GM12878 (cell line): ENCODE results near the gene SLC9A8. TPM values are rescaled to one million over a fixed set of nuclear protein-coding genes. Genes with fewer than 3 reads are reported as not detected.

Source experiments
- ATAC-seq: fragments of 200-7000 bp; cut with Tn5 transposase; 3 replicates; pipeline ENCODE4 v1.9.1; 2020; ENCODE audit warnings: mild to moderate bottlenecking, moderate library complexity
- BruUV-seq: library from RNA; stranded (reverse); fragments of 400-500 nt; replicated peaks from 2 replicates; lab custom pipeline; 2021; lab: Mats Ljungman, UMichigan
- CTCF ChIA-PET: fragments of 300-600 bp; sonication (Branson Sonifier 250); formaldehyde crosslinking; extraction: SDS; loops from one replicate; lab custom pipeline; 2021; ENCODE audit warnings: inconsistent platforms; lab: Yijun Ruan, JAX
- POLR2A ChIA-PET: fragments of 350-600 bp; formaldehyde crosslinking; extraction: SDS; loops from one replicate; lab custom pipeline; 2021; ENCODE audit warnings: inconsistent platforms; lab: Charles Lee
- RAD21 ChIA-PET: fragments of 300-600 bp; sonication (Branson Sonifier 250); formaldehyde crosslinking; loops from one replicate; lab custom pipeline; 2023; ENCODE audit warnings: antibody characterized with exemption; ENCODE audit not compliant: unreplicated experiment; lab: Charles Lee
- SMC1A ChIA-PET: fragments of 300-600 bp; sonication (Branson Sonifier 250); formaldehyde crosslinking; loops from one replicate; lab custom pipeline; 2023; ENCODE audit not compliant: unreplicated experiment, uncharacterized antibody; lab: Charles Lee
- DNase-seq: peaks from one replicate; pipeline ENCODE4 v3.0.0-alpha.2; 2011; ENCODE audit warnings: low read depth, low spot score
- FAIRE-seq: peaks from 3 replicates; lab custom pipeline; 2011; peaks lifted over from hg19 to GRCh38; lab: Jason Lieb, UNC
- H2AFZ ChIP-seq: 2 replicates; pipeline ENCODE4 v1.6.0; 2011; ENCODE audit warnings: low read depth, low read length, control low read depth; ENCODE audit not compliant: control insufficient read depth
- H3K27ac ChIP-seq: 2 replicates; pipeline ENCODE4 v1.5.1; 2011; ENCODE audit warnings: control low read depth; ENCODE audit not compliant: control insufficient read depth, insufficient read depth
- H3K27me3 ChIP-seq, 2 experiments: replicated peaks in 1 of 2; 2 replicates each; pipeline versions ENCODE4 v1.6.0 to v1.6.1; 2011; ENCODE audit warnings: low read length in 1 of 2; ENCODE audit not compliant: control insufficient read depth in 2 of 2, insufficient read depth in 2 of 2
- H3K36me3 ChIP-seq, 2 experiments: 2 replicates each; pipeline ENCODE4 v1.5.1; 2011; ENCODE audit warnings: low read length in 1 of 2; ENCODE audit not compliant: control insufficient read depth in 2 of 2, insufficient read depth in 2 of 2
- H3K4me1 ChIP-seq: 2 replicates; pipeline ENCODE4 v1.6.1; 2011; ENCODE audit warnings: mild to moderate bottlenecking, low read length, moderate library complexity, mixed read lengths; ENCODE audit not compliant: control insufficient read depth, insufficient read depth
- H3K4me2 ChIP-seq: 2 replicates; pipeline ENCODE4 v1.6.0; 2011; ENCODE audit warnings: control low read depth; ENCODE audit not compliant: control insufficient read depth, insufficient read depth
- H3K4me3 ChIP-seq: fragments of 200-600 bp; sonication (generic); 2 replicates; pipeline ENCODE4 v1.5.1; 2016
- H3K79me2 ChIP-seq: 2 replicates; pipeline ENCODE4 v1.6.0; 2011; ENCODE audit warnings: low read length; ENCODE audit not compliant: control insufficient read depth, insufficient read depth
- H3K9ac ChIP-seq: 2 replicates; pipeline ENCODE4 v1.8.0; 2011; ENCODE audit warnings: low read length, control low read depth, mixed read lengths; ENCODE audit not compliant: control insufficient read depth, insufficient read depth
- H3K9me3 ChIP-seq: replicated peaks from 3 replicates; pipeline ENCODE4 v1.5.1; 2011; ENCODE audit warnings: mild to moderate bottlenecking, low read length; ENCODE audit not compliant: control insufficient read depth, insufficient read depth
- H4K20me1 ChIP-seq: 2 replicates; pipeline ENCODE4 v1.6.0; 2011; ENCODE audit not compliant: control insufficient read depth, insufficient read depth
- ESRRA ChIP-seq: IDR thresholded peaks from 2 replicates; pipeline ENCODE4 v1.6.1; 2012; ENCODE audit warnings: mild to moderate bottlenecking, low read length, improper control_type of control experiment
- MEF2B ChIP-seq: fragments of 450-650 bp; IDR thresholded peaks from 2 replicates; pipeline ENCODE4 v1.6.1; 2018; ENCODE audit warnings: mild to moderate bottlenecking, moderate library complexity; ENCODE audit not compliant: partially characterized antibody, poor library complexity, severe bottlenecking
- MTA3 ChIP-seq: IDR thresholded peaks from 2 replicates; pipeline ENCODE4 v1.6.1; 2012; ENCODE audit warnings: low read length, inconsistent platforms, borderline replicate concordance
- MYB ChIP-seq: fragments of 150-350 bp; IDR thresholded peaks from 2 replicates; pipeline ENCODE4 v1.6.1; 2014; ENCODE audit warnings: mild to moderate bottlenecking, low read depth, low read length, borderline replicate concordance
- POLR2AphosphoS5 ChIP-seq: IDR thresholded peaks from 2 replicates; pipeline ENCODE4 v1.6.1; 2011; ENCODE audit warnings: mild to moderate bottlenecking, low read length, inconsistent platforms
- SMC3 ChIP-seq: IDR thresholded peaks from 2 replicates; pipeline ENCODE4 v1.6.1; 2011; ENCODE audit warnings: low read length, improper control_type of control experiment, borderline replicate concordance
- SP1 ChIP-seq: IDR thresholded peaks from one replicate; pipeline ENCODE4 v1.6.1; 2011; ENCODE audit warnings: low read depth, low read length
- SREBF2 ChIP-seq: IDR thresholded peaks from 2 replicates; pipeline ENCODE4 v1.6.1; 2012; ENCODE audit warnings: mild to moderate bottlenecking, low read length
- TBL1XR1 ChIP-seq: IDR thresholded peaks from 2 replicates; pipeline ENCODE4 v1.6.1; 2012; ENCODE audit warnings: low read depth, low read length, improper control_type of control experiment
- ZNF217 ChIP-seq: fragments of 450-650 bp; IDR thresholded peaks from 2 replicates; pipeline ENCODE4 v1.6.1; 2017; ENCODE audit warnings: antibody characterized with exemption, mild to moderate bottlenecking
- ZNF384 ChIP-seq: IDR thresholded peaks from 2 replicates; pipeline ENCODE4 v1.6.1; 2012; ENCODE audit warnings: low read depth, mild to moderate bottlenecking, low read length, improper control_type of control experiment, borderline replicate concordance
- WGBS: methylation state at CpG from one replicate; pipeline ENCODE4 v1.1.6; 2016; ENCODE audit warnings: low lambda C conversion rate; ENCODE audit not compliant: insufficient replicate concordance, insufficient coverage; ENCODE audit errors: missing lambda C conversion rate; 5-methylcytosine and 5-hydroxymethylcytosine counted together
- in situ Hi-C: fragments of 300-500 bp; cut with MboI; formaldehyde crosslinking; loops from 9 replicates; pipeline ENCODE4 v1.14.3; 2018; ENCODE audit warnings: mixed read lengths
- intact Hi-C: fragments of 100-400 bp; cut with micrococcal nuclease; formaldehyde crosslinking; loops from one replicate; pipeline ENCODE4 v1.14.2; 2022; ENCODE audit not compliant: unreplicated experiment
- polyA plus RNA-seq, 11 experiments: library from polyadenylated mRNA; depleted of rRNA in 4 of 11; unstranded in 6 of 11; stranded (reverse) in 5 of 11; fragments of >200 nt; fragmentation: Nextera tagmentation in 4 of 11; fragmentation: Illumina TruSeq in 1 of 11; extraction: Ambion mirVana in 4 of 11; extraction: Trizol in 1 of 11; gene quantifications; 1 replicate in 1 of 11; 2 replicates in 10 of 11; pipeline versions ENCODE4 v1.2.1 to v1.2.3, GENCODE V29; 2011 to 2016; ENCODE audit warnings: inconsistent platforms in 2 of 11, missing spikeins in 2 of 11, low read depth in 1 of 11
- total RNA-seq, 4 experiments: library from RNA; depleted of rRNA in 3 of 4; stranded (reverse); fragments of >200 nt in 3 of 4; fragmentation: Illumina TruSeq in 1 of 4; extraction: Trizol in 1 of 4; gene quantifications; 2 replicates each; pipeline versions ENCODE4 v1.2.1 to v1.2.3, GENCODE V29; 2013 to 2021
- TF ChIP-seq, protein P1 (sequence below): fragments of 450-650 bp; formaldehyde crosslinking; IDR thresholded peaks from 2 replicates; pipeline ENCODE4 v1.4.0; 2020; ENCODE audit warnings: mild to moderate bottlenecking, moderate library complexity
- TF ChIP-seq, protein P2 (sequence below): fragments of 450-650 bp; conservative IDR thresholded peaks from 2 replicates; pipeline ENCODE4 v1.6.1; 2017; ENCODE audit warnings: mild to moderate bottlenecking, moderate library complexity
- TF ChIP-seq, protein P3 (sequence below): fragments of 450-650 bp; IDR thresholded peaks from 2 replicates; pipeline ENCODE4 v1.6.1; 2016; ENCODE audit warnings: mild to moderate bottlenecking
- TF ChIP-seq, protein P4 (sequence below): fragments of 150-350 bp; IDR thresholded peaks from 2 replicates; pipeline ENCODE4 v1.6.1; 2014; ENCODE audit warnings: mild to moderate bottlenecking, low read depth, low read length

The SLC9A8 gene
- total and polyA plus RNA-seq, 10 of the 15 experiments (the other 5 are each of a cell fraction or from before 2014, with no cell fraction given): 0.40 to 15.5 (median 6.5) TPM

DNA sequence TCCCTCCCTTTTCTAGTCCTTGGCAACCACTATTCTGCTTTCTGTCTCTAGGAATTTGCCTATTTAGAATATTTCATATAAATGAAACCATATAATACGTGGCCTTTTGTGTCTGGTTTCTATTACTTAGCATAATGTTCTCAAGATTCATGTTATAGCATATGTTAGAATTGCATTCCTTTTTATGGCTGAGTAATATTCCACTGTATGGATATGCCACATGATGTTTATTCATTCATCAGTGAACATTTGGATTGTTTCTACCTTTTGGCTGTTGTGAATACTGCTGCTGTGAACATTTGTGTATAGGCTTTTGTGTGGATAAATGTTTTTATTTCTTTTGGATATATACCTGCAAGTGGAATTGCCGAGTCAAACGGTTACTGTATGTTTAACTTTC lies 7.1 kb downstream of the SLC9A8 start:
- Histone ChIP-seq H3K4me2 (no peak overlapping the region), H3K9me3 (no peaks in the 10 kb centered on the region; the same call in 2 of the 3 replicates), H3K9ac (no peak overlapping the region), H3K36me3 (peaks cover 0 to 20% of the 10 kb centered on the region in 2 experiments; a peak in 3 of 4 replicates), H2AFZ (no peak overlapping the region), H3K4me3 (no peak overlapping the region), H3K27me3 (no peaks in the 10 kb centered on the region), H4K20me1 (no peaks in the 10 kb centered on the region), H3K4me1 (peaks cover 22% of the 10 kb centered on the region), H3K27ac (no peak overlapping the region), H3K79me2 (peaks cover 2% of the 10 kb centered on the region)
- intact Hi-C loops: loop anchor here (5.0 to 10.0 kb wide), 2 partner anchors 207 to 545 kb away; partner anchors contain the start of gene ZNFX1
- no peak for FAIRE-seq
- in situ Hi-C loops: no loop called here
- SMC1A ChIA-PET: interaction anchor here (0.6 to 3.5 kb wide), 4 partner anchors 111 to 209 kb away, joined by 3 to 15 read pairs (median 3); no protein-coding TSS in a partner anchor
- WGBS: 98% methylated on average over 3 of the region's 3 CpGs
- no TSS peak for BruUV-seq
- RAD21 ChIA-PET: interaction anchor here (0.8 to 1.4 kb wide), 2 partner anchors 189 to 199 kb away, joined by 3 to 4 read pairs; no protein-coding TSS in a partner anchor
- ATAC-seq: no peak
- CTCF ChIA-PET: interaction anchor here (1.1 to 8.4 kb wide), 3 partner anchors 24 to 210 kb away, joined by 4 to 84 read pairs (median 27); no protein-coding TSS in a partner anchor
- POLR2A ChIA-PET: no interaction called here
- no peak for DNase-seq
- TF ChIP-seq, protein P1, sequence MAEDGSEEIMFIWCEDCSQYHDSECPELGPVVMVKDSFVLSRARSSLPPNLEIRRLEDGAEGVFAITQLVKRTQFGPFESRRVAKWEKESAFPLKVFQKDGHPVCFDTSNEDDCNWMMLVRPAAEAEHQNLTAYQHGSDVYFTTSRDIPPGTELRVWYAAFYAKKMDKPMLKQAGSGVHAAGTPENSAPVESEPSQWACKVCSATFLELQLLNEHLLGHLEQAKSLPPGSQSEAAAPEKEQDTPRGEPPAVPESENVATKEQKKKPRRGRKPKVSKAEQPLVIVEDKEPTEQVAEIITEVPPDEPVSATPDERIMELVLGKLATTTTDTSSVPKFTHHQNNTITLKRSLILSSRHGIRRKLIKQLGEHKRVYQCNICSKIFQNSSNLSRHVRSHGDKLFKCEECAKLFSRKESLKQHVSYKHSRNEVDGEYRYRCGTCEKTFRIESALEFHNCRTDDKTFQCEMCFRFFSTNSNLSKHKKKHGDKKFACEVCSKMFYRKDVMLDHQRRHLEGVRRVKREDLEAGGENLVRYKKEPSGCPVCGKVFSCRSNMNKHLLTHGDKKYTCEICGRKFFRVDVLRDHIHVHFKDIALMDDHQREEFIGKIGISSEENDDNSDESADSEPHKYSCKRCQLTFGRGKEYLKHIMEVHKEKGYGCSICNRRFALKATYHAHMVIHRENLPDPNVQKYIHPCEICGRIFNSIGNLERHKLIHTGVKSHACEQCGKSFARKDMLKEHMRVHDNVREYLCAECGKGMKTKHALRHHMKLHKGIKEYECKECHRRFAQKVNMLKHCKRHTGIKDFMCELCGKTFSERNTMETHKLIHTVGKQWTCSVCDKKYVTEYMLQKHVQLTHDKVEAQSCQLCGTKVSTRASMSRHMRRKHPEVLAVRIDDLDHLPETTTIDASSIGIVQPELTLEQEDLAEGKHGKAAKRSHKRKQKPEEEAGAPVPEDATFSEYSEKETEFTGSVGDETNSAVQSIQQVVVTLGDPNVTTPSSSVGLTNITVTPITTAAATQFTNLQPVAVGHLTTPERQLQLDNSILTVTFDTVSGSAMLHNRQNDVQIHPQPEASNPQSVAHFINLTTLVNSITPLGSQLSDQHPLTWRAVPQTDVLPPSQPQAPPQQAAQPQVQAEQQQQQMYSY (CRISPR knock-in tag): no peak
- TF ChIP-seq, protein P2, sequence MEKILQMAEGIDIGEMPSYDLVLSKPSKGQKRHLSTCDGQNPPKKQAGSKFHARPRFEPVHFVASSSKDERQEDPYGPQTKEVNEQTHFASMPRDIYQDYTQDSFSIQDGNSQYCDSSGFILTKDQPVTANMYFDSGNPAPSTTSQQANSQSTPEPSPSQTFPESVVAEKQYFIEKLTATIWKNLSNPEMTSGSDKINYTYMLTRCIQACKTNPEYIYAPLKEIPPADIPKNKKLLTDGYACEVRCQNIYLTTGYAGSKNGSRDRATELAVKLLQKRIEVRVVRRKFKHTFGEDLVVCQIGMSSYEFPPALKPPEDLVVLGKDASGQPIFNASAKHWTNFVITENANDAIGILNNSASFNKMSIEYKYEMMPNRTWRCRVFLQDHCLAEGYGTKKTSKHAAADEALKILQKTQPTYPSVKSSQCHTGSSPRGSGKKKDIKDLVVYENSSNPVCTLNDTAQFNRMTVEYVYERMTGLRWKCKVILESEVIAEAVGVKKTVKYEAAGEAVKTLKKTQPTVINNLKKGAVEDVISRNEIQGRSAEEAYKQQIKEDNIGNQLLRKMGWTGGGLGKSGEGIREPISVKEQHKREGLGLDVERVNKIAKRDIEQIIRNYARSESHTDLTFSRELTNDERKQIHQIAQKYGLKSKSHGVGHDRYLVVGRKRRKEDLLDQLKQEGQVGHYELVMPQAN: no peak
- TF ChIP-seq ZNF217 (no peak), ESRRA (no peak), SP1 (no peak), MTA3 (no peak), TBL1XR1 (no peak), ZNF384 (no peak), MEF2B (no peak), POLR2AphosphoS5 (no peak), SREBF2 (no peak), SMC3 (no peak), MYB (no peak)
- TF ChIP-seq, protein P3, sequence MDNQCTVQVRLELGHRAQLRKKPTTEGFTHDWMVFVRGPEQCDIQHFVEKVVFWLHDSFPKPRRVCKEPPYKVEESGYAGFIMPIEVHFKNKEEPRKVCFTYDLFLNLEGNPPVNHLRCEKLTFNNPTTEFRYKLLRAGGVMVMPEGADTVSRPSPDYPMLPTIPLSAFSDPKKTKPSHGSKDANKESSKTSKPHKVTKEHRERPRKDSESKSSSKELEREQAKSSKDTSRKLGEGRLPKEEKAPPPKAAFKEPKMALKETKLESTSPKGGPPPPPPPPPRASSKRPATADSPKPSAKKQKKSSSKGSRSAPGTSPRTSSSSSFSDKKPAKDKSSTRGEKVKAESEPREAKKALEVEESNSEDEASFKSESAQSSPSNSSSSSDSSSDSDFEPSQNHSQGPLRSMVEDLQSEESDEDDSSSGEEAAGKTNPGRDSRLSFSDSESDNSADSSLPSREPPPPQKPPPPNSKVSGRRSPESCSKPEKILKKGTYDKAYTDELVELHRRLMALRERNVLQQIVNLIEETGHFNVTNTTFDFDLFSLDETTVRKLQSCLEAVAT: no peak
- TF ChIP-seq, protein P4, sequence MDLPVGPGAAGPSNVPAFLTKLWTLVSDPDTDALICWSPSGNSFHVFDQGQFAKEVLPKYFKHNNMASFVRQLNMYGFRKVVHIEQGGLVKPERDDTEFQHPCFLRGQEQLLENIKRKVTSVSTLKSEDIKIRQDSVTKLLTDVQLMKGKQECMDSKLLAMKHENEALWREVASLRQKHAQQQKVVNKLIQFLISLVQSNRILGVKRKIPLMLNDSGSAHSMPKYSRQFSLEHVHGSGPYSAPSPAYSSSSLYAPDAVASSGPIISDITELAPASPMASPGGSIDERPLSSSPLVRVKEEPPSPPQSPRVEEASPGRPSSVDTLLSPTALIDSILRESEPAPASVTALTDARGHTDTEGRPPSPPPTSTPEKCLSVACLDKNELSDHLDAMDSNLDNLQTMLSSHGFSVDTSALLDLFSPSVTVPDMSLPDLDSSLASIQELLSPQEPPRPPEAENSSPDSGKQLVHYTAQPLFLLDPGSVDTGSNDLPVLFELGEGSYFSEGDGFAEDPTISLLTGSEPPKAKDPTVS: no peak
